Endothelial cell of hepatic sinusoid (primary cell): ENCODE results near the gene NXN.
"Not testable (repeated sequence)": the region's sequence is repeated elsewhere in the genome, so short reads cannot be mapped to it uniquely, and the experiment has no call there.

Experiments
- in situ Hi-C: cut with HindIII; loops from 2 replicates; pipeline ENCODE4 v1.10.0; 2017; ENCODE audit warnings: low sequenced_read_pairs

The NXN gene

GRCh38 chr17:787641-788221 lies 191.8 kb downstream of the NXN start:
- in situ Hi-C loops = no loop called here

DNA sequence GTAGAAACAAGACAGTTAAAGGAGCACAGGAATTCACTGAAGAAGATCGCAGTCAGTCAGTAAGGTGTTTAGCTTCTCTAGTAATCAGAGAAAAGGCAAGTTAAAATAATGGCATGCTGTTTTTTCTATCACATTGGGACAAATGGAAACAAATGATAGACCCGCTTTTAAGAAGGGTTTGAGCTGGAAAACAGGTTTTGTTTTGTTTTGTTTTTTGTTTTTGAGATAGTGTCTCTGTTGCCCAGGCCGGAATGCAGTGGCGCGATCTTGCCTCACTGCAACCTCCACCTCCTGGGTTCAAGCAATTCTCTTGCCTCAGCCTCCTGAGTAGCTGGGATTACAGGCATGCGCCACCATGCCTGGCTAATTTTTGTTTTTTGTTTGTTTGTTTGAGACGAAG lies 193.7 kb downstream of the NXN start:
- in situ Hi-C loops = not testable (repeated sequence)

- in situ Hi-C loops = no loop called here
These were observed 195.4 kb downstream of the NXN start for GRCh38 chr17:784143-784542.

- in situ Hi-C loops = no loop called here
These were observed 197.5 kb downstream of the NXN start, which contains the start of the genes GLOD4 and MRM3 for GRCh38 chr17:781805-782731. GLOD4 (minus strand) TSS chr17:782280; CDS start chr17:782255, 25 bp downstream. MRM3 (plus strand) TSS chr17:782353; CDS start chr17:782379, 26 bp downstream.

DNA sequence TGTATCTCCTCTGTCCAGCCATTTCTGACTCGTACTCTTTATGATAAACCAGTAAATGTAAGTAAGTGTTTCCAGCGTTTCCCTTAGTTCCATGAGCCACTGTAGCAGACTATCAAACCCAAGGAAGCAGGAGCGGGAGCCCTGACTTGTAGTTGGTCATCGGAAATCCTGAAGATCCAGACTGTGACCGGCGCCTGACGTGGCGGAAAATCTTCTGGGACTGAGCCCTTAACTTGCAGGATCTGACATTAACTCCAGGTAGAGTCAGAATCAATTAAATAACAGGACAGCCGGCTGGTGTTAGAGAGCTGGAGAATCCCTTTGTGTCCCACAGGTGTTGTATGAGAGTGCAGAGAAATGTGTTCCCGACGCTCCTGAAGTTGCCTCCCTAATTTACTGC lies 201.5 kb downstream of the NXN start:
- in situ Hi-C loops = loop anchor here (10.0 kb wide), 1 partner anchor 197 kb away; the partner anchor contains the start of gene NXN

GRCh38 chr17:774313-774584 lies 205.3 kb downstream of the NXN start:
- in situ Hi-C loops = loop anchor here (10.0 kb wide), 1 partner anchor 201 kb away; the partner anchor contains the start of gene NXN

DNA sequence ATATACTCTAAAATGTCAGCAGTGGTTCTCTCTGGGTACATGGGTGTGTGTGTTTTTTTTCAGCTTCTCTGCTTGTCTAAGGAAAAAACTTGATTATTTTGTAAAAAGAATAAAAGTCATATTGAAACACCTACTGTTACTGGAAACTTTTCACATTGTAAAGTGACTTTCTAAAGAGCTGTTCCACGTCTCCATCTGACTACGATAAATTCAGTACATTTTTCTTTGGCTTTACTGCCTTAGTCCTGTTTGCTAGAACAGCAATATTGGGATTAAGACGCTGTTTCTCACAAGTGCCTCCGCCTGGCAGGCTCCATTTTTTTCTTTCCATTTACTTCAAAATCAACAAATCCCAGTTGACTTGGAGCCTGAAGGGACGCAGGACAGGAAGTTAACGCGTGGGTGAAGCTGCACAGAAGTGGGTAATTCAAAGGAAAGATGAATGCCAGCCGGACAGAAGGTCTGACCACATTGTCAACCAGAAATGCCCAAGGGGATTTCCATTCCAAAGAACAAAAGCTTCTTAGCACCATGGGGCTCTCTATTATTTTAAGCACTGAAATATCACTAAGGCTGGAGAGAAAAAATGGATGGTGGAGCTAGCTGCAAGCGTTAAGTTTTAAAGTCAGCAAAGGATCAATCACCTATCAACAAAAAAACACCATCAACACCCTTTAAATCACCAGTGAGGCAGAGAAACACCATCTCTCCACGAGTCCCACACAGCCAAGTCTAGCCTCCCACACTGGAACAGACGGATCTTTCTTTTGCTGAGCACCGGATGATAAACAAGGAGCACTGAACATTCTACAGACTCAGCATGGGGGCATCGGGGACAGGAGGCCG lies 205.9 kb downstream of the NXN start:
- in situ Hi-C loops = loop anchor here (10.0 kb wide), 1 partner anchor 201 kb away; the partner anchor contains the start of gene NXN

DNA sequence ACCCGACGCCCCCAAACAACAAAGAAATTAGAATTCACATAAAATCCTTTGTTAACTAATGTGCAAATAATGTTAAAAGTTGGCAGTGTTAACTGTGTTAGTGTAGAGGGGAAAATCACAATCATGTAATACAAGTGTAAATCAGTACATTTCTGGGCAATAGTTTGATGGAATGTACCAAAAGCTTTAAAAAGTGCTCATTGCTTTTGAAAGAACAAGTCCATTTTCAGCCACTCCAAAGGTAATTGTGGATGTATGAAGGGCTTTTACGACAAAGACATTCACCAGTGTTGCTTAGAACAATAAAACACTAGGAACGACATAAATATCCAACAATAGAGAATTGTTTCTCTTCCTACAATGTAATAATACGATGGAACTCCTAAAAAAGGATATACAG lies 206.6 kb downstream of the NXN start:
- in situ Hi-C loops = loop anchor here (10.0 kb wide), 1 partner anchor 202 kb away; the partner anchor contains the start of gene NXN

DNA sequence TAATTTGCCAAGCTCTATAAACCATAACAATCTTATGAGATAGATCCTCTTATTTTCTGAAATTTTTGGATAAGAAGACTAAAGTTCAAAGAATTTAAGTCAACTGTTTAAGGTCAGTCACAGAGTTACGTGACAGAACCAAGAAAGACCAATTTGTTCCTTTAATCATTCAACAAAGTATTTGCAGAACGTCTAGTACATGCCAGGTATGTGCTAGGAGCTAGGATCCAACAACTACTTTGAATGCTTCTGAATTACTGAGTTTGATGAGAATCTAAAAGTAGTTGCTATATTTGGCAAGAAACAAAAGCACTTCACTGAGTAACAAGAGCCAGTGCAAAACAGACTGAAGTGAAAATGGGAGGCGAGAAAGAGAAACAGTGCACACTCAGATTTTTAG lies 212.5 kb downstream of the NXN start:
- in situ Hi-C loops = no loop called here

DNA sequence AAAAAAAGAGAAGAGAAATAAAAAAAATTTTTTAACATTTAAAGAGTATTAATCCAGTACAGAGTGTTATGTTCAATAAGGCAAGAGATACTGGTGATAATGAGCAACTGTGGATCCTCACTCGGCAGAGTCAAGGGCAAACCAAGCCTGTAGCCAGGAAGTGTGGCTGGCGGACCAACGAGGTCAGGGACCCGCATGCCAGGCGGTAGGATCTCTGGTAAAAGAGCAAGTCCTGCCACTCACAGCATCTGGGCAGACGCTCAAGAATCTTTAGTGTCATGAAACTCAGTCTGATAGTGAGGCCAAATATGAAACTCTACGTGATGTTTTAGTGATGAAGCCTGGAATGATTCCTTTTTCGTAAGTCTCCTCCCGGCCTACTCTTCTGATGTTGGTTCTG lies 219.2 kb downstream of the NXN start:
- in situ Hi-C loops = no loop called here

DNA sequence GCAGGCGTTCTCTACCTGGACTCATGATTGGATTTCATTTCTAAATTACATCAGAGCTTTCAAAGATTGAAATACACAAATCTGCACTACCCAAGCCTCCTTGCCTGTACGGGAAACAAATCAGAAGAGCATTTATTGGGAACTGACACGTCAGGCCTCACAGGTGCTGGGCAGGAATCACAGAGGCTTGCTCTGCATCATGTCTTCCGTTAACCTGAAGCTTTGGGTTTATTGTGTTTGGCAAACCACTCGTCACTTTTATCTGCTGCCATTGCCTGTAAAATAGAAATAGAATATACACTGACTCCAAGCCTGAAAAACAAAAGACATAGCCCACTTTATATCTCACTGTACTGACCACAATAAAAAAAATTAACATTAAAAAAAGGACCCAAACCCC lies 219.6 kb downstream of the NXN start:
- in situ Hi-C loops = loop anchor here (10.0 kb wide), 1 partner anchor 155 kb away; no protein-coding TSS in a partner anchor

- in situ Hi-C loops = loop anchor here (10.0 kb wide), 1 partner anchor 151 kb away; no protein-coding TSS in a partner anchor
These were observed 223.5 kb downstream of the NXN start for GRCh38 chr17:756010-756567.

DNA sequence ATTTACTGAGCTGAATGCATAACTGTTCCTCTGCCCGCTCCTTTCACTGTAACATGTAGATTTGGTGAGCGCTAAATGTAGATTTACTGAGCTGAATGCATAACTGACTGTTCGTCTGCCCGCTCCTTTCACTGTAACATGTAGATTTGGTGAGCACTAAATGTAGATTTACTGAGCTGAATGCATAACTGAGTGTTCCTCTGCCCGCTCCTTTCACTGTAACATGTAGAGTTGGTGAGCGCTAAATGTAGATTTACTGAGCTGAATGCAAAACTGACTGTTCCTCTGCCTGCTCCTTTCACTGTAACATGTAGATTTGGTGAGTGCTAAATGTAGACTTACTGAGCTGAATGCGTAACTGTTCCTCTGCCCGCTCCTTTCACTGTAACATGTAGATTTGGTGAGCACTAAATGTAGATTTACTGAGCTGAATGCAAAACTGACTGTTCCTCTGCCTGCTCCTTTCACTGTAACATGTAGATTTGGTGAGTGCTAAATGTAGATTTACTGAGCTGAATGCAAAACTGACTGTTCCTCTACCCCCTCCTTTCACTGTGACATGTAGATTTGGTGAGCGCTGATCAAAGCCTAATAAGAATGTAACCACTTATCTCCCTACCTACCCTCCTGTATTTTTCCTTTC lies 224.1 kb downstream of the NXN start:
- in situ Hi-C loops = loop anchor here (10.0 kb wide), 1 partner anchor 151 kb away; no protein-coding TSS in a partner anchor

DNA sequence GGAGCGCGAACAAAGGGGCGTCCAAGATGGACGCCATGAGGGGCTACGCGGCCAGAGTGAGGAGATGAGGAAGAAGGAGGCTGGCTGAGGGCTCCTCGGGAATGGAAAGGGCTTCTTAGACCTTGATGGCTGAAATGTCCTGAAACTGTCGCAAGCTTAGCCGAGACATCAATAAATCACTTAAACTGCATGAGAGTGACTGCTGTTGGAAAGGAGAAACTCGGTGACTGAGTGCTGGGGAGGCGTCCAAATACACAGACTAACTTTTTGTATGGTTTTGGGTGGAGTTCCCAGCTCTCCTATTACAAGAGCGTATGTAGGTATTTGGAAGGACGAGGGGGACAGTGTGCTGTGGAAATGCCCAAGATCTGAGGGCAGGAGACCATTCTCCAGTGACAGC lies 226.2 kb downstream of the NXN start:
- in situ Hi-C loops = loop anchor here (10.0 kb wide), 1 partner anchor 149 kb away; no protein-coding TSS in a partner anchor

- in situ Hi-C loops = loop anchor here (10.0 kb wide), 1 partner anchor 148 kb away; no protein-coding TSS in a partner anchor
These were observed 226.9 kb downstream of the NXN start for GRCh38 chr17:752620-753219.

DNA sequence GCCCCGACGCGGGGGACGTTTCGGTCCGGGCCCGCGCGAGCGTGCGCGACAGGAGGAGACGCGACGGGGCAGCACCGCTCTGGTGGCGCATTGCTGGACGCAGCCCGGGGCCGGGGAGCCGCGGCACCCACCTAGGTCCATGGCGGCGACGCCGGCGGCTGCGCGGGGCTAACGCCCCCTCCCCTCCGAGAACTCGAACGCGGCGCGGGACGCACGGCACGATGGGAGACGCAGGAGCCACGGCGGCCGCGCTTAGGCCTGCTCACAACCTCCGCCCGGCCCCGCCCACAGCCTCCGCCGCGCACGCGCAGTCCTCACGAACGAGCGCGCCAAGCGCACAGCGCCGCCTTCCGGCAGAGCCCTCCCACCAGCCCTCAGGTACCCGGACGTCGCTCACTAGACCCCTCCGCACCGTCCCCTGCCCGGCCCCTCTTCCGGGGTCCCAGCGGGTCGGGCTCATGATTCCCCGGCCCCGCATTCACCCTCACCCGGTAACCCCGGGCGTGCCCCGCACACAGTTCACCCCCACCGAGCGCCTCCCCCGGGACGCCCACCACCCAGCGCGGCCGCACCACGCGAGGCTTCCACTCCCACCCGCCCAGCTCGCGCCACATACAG lies 227.5 kb downstream of the NXN start, which contains the start of gene GEMIN4:
Gene GEMIN4, minus strand, starts transcription at position 263 of the 618 bp plus-strand sequence. Its CDS starts 122 bp downstream, at position 141.
- in situ Hi-C loops = loop anchor here (10.0 kb wide), 1 partner anchor 147 kb away; no protein-coding TSS in a partner anchor

- in situ Hi-C loops = loop anchor here (10.0 kb wide), 1 partner anchor 147 kb away; no protein-coding TSS in a partner anchor
These were observed 228.1 kb downstream of the NXN start for GRCh38 chr17:751269-752001.

DNA sequence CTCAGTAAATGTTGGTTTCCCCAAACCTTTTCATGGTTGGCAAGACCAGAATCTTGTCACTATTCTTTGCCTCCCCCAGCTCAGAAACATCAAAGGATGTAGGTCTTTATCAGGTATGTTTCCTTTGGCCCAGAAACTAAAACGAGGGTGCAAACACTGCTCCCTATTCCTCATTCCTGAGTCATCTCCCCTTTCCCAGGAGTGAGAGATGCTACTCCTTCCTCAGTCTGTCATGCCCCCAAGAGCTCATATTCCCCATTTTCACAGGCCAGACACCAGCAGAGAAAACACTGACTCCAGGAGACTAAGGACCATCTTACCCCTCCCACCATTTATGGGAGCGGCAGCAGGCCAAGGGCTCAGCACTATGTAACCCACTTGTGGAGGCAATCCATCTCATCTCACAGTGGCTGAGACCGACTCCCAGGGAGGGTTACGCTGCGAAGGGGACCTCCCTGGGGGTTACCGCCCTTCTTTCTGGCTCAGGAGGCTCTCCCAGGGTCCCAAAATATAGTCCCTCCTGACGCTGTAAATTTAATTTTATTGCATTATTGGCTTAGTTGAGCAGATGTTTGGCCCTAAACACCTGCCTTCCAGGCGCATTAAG lies 229.0 kb downstream of the NXN start:
- in situ Hi-C loops = loop anchor here (10.0 kb wide), 1 partner anchor 146 kb away; no protein-coding TSS in a partner anchor
